ENCODE data around the gene PLEKHH3. TPM values are rescaled to one million over a fixed set of nuclear protein-coding genes. Genes with fewer than 3 reads are reported as not detected.

The PLEKHH3 gene
- total RNA-seq, 1 donor from 2014 or later: 26.1 TPM

Small RNA genes lying within 50 kb of the gene (microRNA-seq; reads per million reads assigned to microRNA genes)
- not detected for gene MIR6780A

Other genes starting within 250 kb of the PLEKHH3 start
- 31.1 TPM for gene ATP6V0A1, start 218.1 kb downstream of the PLEKHH3 start, total RNA-seq
- 8.6 TPM for gene NAGLU, start 140.8 kb downstream of the PLEKHH3 start, total RNA-seq
- 1.4 TPM for gene HSD17B1, start 124.1 kb downstream of the PLEKHH3 start, total RNA-seq
- 45.6 TPM for gene COASY, start 114.8 kb downstream of the PLEKHH3 start, total RNA-seq
- gene MLX, start 109.9 kb downstream of the PLEKHH3 start, total RNA-seq: 65.9 TPM
- 3.4 TPM for gene PSMC3IP, start 99.3 kb downstream of the PLEKHH3 start, total RNA-seq
- gene RETREG3, start 67.6 kb downstream of the PLEKHH3 start, total RNA-seq: 22.5 TPM
- 54.3 TPM for gene TUBG1, start 67.3 kb downstream of the PLEKHH3 start, total RNA-seq
- gene TUBG2, start 17.7 kb downstream of the PLEKHH3 start, total RNA-seq: 15.0 TPM
- 1.5 TPM for gene CCR10, start 4.8 kb upstream of the PLEKHH3 start, total RNA-seq
- 7.3 TPM for gene CNTNAP1, start 5.5 kb upstream of the PLEKHH3 start, total RNA-seq
- 44.4 TPM for gene EZH1, start 68.0 kb upstream of the PLEKHH3 start, total RNA-seq
- 41.3 TPM for gene RAMP2, start 84.2 kb upstream of the PLEKHH3 start, total RNA-seq
- gene VPS25, start 96.5 kb upstream of the PLEKHH3 start, total RNA-seq: 33.2 TPM
- not detected for gene WNK4, start 103.6 kb upstream of the PLEKHH3 start, total RNA-seq
- gene COA3, start 121.7 kb upstream of the PLEKHH3 start, total RNA-seq: 72.6 TPM
- 0.30 TPM for gene CNTD1, start 121.9 kb upstream of the PLEKHH3 start, total RNA-seq
- 74.3 TPM for gene BECN1, start 147.3 kb upstream of the PLEKHH3 start, total RNA-seq
- 69.0 TPM for gene PSME3, start 156.4 kb upstream of the PLEKHH3 start, total RNA-seq
- gene AOC2, start 167.6 kb upstream of the PLEKHH3 start, total RNA-seq: 0.43 TPM
- gene AOC3, start 174.2 kb upstream of the PLEKHH3 start, total RNA-seq: 15.1 TPM
- gene G6PC1, start 223.8 kb upstream of the PLEKHH3 start, total RNA-seq: not detected

All from Right ventricle myocardium inferior (tissue), 1 donor.